Aorta (tissue), 5 donors: ENCODE measurements around the gene MYO18B. TPM values are rescaled to one million over a fixed set of nuclear protein-coding genes. Genes with fewer than 3 reads are reported as not detected.

Experiments
- ATAC-seq: fragments of 200-7000 bp; cut with Tn5 transposase; one replicate; pipeline ENCODE4 v1.9.1; 2022; ENCODE audit warnings: moderate library complexity; ENCODE audit not compliant: low FRiP score
- DNase-seq, 2 donors: peaks; one replicate each; pipeline ENCODE4 v3.0.0-alpha.2; 2020
- H3K27ac ChIP-seq, 2 donors: one replicate each; pipeline ENCODE4 v1.5.1; 2013; ENCODE audit warnings: low read length in 2 of 2, mild to moderate bottlenecking in 2 of 2, moderate library complexity in 2 of 2, control low read depth in 1 of 2, inconsistent platforms in 1 of 2, low read depth in 1 of 2
- H3K27me3 ChIP-seq, 2 donors: one replicate each; pipeline ENCODE4 v1.6.1; 2013; ENCODE audit warnings: control low read depth in 1 of 2, low read length in 1 of 2, mild to moderate bottlenecking in 1 of 2, moderate library complexity in 1 of 2; ENCODE audit not compliant: insufficient read depth in 2 of 2, control insufficient read depth in 1 of 2
- H3K36me3 ChIP-seq, 2 donors: one replicate each; pipeline ENCODE4 v1.6.1; 2013; ENCODE audit warnings: control low read depth in 1 of 2, low read length in 1 of 2, mild to moderate bottlenecking in 1 of 2; ENCODE audit not compliant: insufficient read depth in 2 of 2, control insufficient read depth in 1 of 2
- H3K4me1 ChIP-seq, 2 donors: one replicate each; pipeline ENCODE4 v1.6.1; 2013; ENCODE audit warnings: low read length in 2 of 2, control low read depth in 1 of 2, mild to moderate bottlenecking in 1 of 2, moderate library complexity in 1 of 2; ENCODE audit not compliant: insufficient read depth in 2 of 2, control insufficient read depth in 1 of 2
- H3K4me3 ChIP-seq, 2 donors: one replicate each; pipeline ENCODE4 v1.5.1; 2013; ENCODE audit warnings: low read length in 2 of 2, control low read depth in 1 of 2, mild to moderate bottlenecking in 1 of 2
- H3K9me3 ChIP-seq: one replicate; pipeline ENCODE4 v1.6.1; 2013; ENCODE audit warnings: mild to moderate bottlenecking, low read length; ENCODE audit not compliant: control insufficient read depth
- WGBS, 2 donors: extraction: QIAGEN DNeasy Blood & Tissue Kit; methylation state at CpG; one replicate each; pipeline ENCODE4 v1.1.7; 2013; 5-methylcytosine and 5-hydroxymethylcytosine counted together
- intact Hi-C, 2 donors: fragments of 100-400 bp; cut with DNase I; formaldehyde crosslinking; loops; one replicate each; pipeline versions ENCODE4 v1.14.2 to v1.15.0; 2022
- polyA plus RNA-seq, 2 donors: library from polyadenylated mRNA; stranded (reverse); fragments of 200-250 nt; gene quantifications; one replicate each; pipeline ENCODE4 v1.2.3, GENCODE V29; 2013
- total RNA-seq, 2 donors: library from RNA; stranded (reverse); fragmentation: NEBNext Ultra II Directional; extraction: Animal tissue kit (Norgen Biotek cat#: 25700); gene quantifications; one replicate each; pipeline ENCODE4 v1.2.1, GENCODE V29; 2021
- donor health status: healthy with polysubstance abuse.
- donor health status: Bipolar disorder and iron deficiency.
- donor health status: DM: no; HTN: no; CAD: no.
- donor health status: DM: no; HTN: no; CAD: no.
- donor health status: DM: yes; HTN: yes; CAD: no.

The MYO18B gene
- total and polyA plus RNA-seq, 4 donors: 10.1 to 31.6 (median 22.1) TPM

GRCh38 chr22:26055693-26056092 lies 313.7 kb downstream of the MYO18B start:
- intact Hi-C loops: no loop called here
- Histone ChIP-seq H3K36me3 (peaks cover 0 to 3% of the 10 kb centered on the region in 2 donors), H3K27me3 (no peaks in the 10 kb centered on the region), H3K4me3 (no peak overlapping the region), H3K4me1 (no peaks in the 10 kb centered on the region), H3K9me3 (no peaks in the 10 kb centered on the region), H3K27ac (no peak overlapping the region)
- no peak for DNase-seq
- whole genome bisulfite sequencing, 2 donors: 79 to 81% methylated on average over 1 of the region's 1 CpG
- no peak for ATAC-seq

- 63 to 69% methylated on average over 12 of the region's 12 CpGs for WGBS, 2 donors
- Histone ChIP-seq H3K27ac (no peak overlapping the region), H3K9me3 (no peaks in the 10 kb centered on the region), H3K27me3 (no peaks in the 10 kb centered on the region), H3K4me3 (no peak overlapping the region), H3K36me3 (peaks cover 0 to 3% of the 10 kb centered on the region in 2 donors), H3K4me1 (no peaks in the 10 kb centered on the region)
- intact Hi-C loops: no loop called here
- DNase-seq: no peak
- no peak for ATAC-seq
Measured at GRCh38 chr22:26056455-26057200, 314.6 kb downstream of the MYO18B start.

GRCh38 chr22:26057731-26058130 lies 315.7 kb downstream of the MYO18B start:
- Histone ChIP-seq H3K4me3 (no peak overlapping the region), H3K27me3 (no peaks in the 10 kb centered on the region), H3K4me1 (no peaks in the 10 kb centered on the region), H3K36me3 (peaks cover 0 to 3% of the 10 kb centered on the region in 2 donors), H3K27ac (no peak overlapping the region), H3K9me3 (no peaks in the 10 kb centered on the region)
- DNase-seq (no peak), ATAC-seq (no peak)
- intact Hi-C loops: no loop called here

- DNase-seq (no peak), ATAC-seq (no peak)
- no peak overlapping the region for H3K27ac ChIP-seq
- no peak overlapping the region for H3K4me3 ChIP-seq
- no peaks in the 10 kb centered on the region for H3K36me3 ChIP-seq
- H3K4me1 ChIP-seq: no peaks in the 10 kb centered on the region
- WGBS, 2 donors: 88 to 89% methylated on average over 2 of the region's 2 CpGs
- H3K9me3 ChIP-seq: no peaks in the 10 kb centered on the region
- intact Hi-C loops: no loop called here
- H3K27me3 ChIP-seq: no peaks in the 10 kb centered on the region
Measured at GRCh38 chr22:26064048-26064447, 322.1 kb downstream of the MYO18B start.

GRCh38 chr22:26065847-26066246 lies 323.9 kb downstream of the MYO18B start:
- DNase-seq (no peak), ATAC-seq (no peak)
- WGBS, 2 donors: 45 to 48% methylated on average over 2 of the region's 2 CpGs
- intact Hi-C loops: no loop called here
- Histone ChIP-seq H3K9me3 (no peaks in the 10 kb centered on the region), H3K36me3 (no peaks in the 10 kb centered on the region), H3K4me3 (no peak overlapping the region), H3K27ac (no peak overlapping the region), H3K27me3 (no peaks in the 10 kb centered on the region), H3K4me1 (no peaks in the 10 kb centered on the region)

GRCh38 chr22:26066534-26066933 lies 324.5 kb downstream of the MYO18B start:
- no peak overlapping the region for H3K27ac ChIP-seq
- H3K27me3 ChIP-seq: no peaks in the 10 kb centered on the region
- no peaks in the 10 kb centered on the region for H3K36me3 ChIP-seq
- intact Hi-C loops: no loop called here
- no peaks in the 10 kb centered on the region for H3K4me1 ChIP-seq
- H3K4me3 ChIP-seq: no peak overlapping the region
- H3K9me3 ChIP-seq: no peaks in the 10 kb centered on the region
- no peak for ATAC-seq
- no peak for DNase-seq
- WGBS, 2 donors: 9 to 11% methylated on average over 6 of the region's 6 CpGs

GRCh38 chr22:26068571-26068970 lies 326.6 kb downstream of the MYO18B start:
- no peak for ATAC-seq
- Histone ChIP-seq H3K9me3 (no peaks in the 10 kb centered on the region), H3K4me3 (no peak overlapping the region), H3K36me3 (no peaks in the 10 kb centered on the region), H3K4me1 (no peaks in the 10 kb centered on the region), H3K27me3 (no peaks in the 10 kb centered on the region), H3K27ac (no peak overlapping the region)
- WGBS, 2 donors: 28 to 31% methylated on average over 3 of the region's 3 CpGs
- DNase-seq: no peak
- intact Hi-C loops: no loop called here

- H3K4me3 ChIP-seq: no peak overlapping the region
- no peaks in the 10 kb centered on the region for H3K4me1 ChIP-seq
- intact Hi-C loops: no loop called here
- DNase-seq (no peak), ATAC-seq (no peak)
- WGBS, 2 donors: 43 to 50% methylated on average over 3 of the region's 3 CpGs
- no peaks in the 10 kb centered on the region for H3K9me3 ChIP-seq
- no peak overlapping the region for H3K27ac ChIP-seq
- no peaks in the 10 kb centered on the region for H3K36me3 ChIP-seq
- no peaks in the 10 kb centered on the region for H3K27me3 ChIP-seq
Measured at GRCh38 chr22:26072621-26073020, 330.6 kb downstream of the MYO18B start.

- WGBS, 2 donors: 57 to 68% methylated on average over 1 of the region's 1 CpG
- DNase-seq: no peak
- intact Hi-C loops: no loop called here
Measured at GRCh38 chr22:26075251-26075650, 333.3 kb downstream of the MYO18B start.

More at GRCh38 chr22:26075251-26075650, 333.3 kb downstream of the MYO18B start:
- Histone ChIP-seq H3K36me3 (no peaks in the 10 kb centered on the region), H3K4me3 (no peak overlapping the region), H3K27me3 (peaks cover 0 to 3% of the 10 kb centered on the region in 2 donors), H3K27ac (no peak overlapping the region), H3K4me1 (no peaks in the 10 kb centered on the region), H3K9me3 (no peaks in the 10 kb centered on the region)
- ATAC-seq: no peak
